ENCODE results near the gene AHDC1. TPM values are rescaled to one million over a fixed set of nuclear protein-coding genes. Genes with fewer than 3 reads are reported as not detected.
A peak's percentile ranks its signal among the peaks of the same experiment; 100 is the strongest.

Gene AHDC1
- total RNA-seq, 1 donor from 2014 or later, result 205 TPM

- Histone ChIP-seq H3K4me3 (peak overlapping the region; percentile 14 to 24), H3K36me3 (no peaks in the 10 kb centered on the region), H3K9me3 (no peaks in the 10 kb centered on the region), H3K27ac (peak overlapping the region; percentile 94 to 96), H3K4me1 (peaks cover 61 to 83% of the 10 kb centered on the region in 2 donors), H3K27me3 (no peaks in the 10 kb centered on the region)
- TF ChIP-seq CTCF (IDR thresholded peaks at IDR 0.05), result no peak
- DNase-seq (ENCODE audit: low spot score in 2 of 2), result peak in 1 of 2 donors; percentile 87
- intact Hi-C loops (cut with DNase I), result no loop called here
These were observed 40.1 kb downstream of the AHDC1 start for GRCh38 chr1:27563591-27564471.

DNA sequence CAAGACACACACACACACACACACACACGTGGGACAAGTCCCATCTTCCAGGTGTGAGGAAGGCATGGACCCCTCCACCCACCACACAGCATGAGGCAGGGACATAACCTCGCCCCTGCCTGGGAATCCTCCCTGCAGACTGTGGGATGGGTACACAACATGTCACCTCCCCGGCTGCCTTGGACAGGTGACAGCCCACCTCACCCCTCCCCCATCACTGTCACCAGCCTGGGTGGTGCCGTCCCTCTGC is 40.7 kb downstream of the AHDC1 start:
- Histone ChIP-seq H3K27ac (peak overlapping the region; percentile 94 to 96), H3K4me1 (peaks cover 60 to 80% of the 10 kb centered on the region in 2 donors), H3K36me3 (peaks cover 3 to 4% of the 10 kb centered on the region in 2 donors), H3K27me3 (no peaks in the 10 kb centered on the region), H3K4me3 (peak overlapping the region in 1 of 2 donors; percentile 24), H3K9me3 (no peaks in the 10 kb centered on the region)
- intact Hi-C loops (cut with DNase I), result no loop called here
- DNase-seq (ENCODE audit: low spot score in 2 of 2), result no peak
- no peak for TF ChIP-seq CTCF (IDR thresholded peaks at IDR 0.05)

DNA sequence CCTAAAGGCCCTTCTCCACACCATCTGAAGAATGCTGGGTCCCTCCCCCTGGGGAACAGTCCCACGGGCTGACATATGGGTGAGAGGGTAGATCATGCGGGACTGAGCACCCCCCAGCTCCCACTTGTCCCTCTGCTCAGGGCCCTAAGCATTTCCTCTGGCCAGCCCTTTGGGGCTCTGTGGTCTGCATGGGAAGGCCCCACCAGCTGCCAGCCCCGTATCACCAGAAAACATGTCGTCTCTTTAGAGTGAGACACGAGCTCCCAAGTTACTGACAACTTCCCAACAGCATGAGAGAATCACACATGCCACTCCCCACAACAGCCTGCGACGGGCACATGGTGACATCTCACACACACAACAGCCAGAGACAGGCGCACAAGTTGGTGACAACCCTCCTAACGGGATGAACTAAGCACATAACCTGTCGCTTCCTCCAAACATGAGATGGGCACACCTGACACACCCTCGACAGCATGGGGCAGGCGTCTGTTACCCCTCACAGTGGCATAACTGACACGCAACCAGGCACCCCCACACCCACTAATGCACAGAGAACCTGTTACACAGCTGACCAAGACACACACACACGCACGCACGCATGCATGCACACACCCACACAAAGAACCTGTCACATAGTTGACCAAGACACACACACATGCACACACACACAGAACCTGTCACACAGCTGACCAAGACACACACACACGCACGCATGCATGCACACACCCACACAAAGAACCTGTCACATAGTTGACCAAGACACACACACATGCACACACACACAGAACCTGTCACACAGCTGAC is 41.2 kb downstream of the AHDC1 start:
- Histone ChIP-seq H3K27ac (peak overlapping the region; percentile 94 to 96), H3K27me3 (no peaks in the 10 kb centered on the region), H3K9me3 (no peaks in the 10 kb centered on the region), H3K36me3 (peaks cover 8 to 10% of the 10 kb centered on the region in 2 donors), H3K4me3 (peak overlapping the region in 1 of 2 donors; percentile 39), H3K4me1 (peaks cover 58 to 79% of the 10 kb centered on the region in 2 donors)
- no peak for TF ChIP-seq CTCF (IDR thresholded peaks at IDR 0.05)
- intact Hi-C loops (cut with DNase I), result no loop called here
- DNase-seq (ENCODE audit: low spot score in 2 of 2), result no peak

- Histone ChIP-seq H3K9me3 (no peaks in the 10 kb centered on the region), H3K4me1 (peaks cover 55 to 77% of the 10 kb centered on the region in 2 donors), H3K27ac (peak overlapping the region; percentile 94 to 96), H3K36me3 (peaks cover 9 to 11% of the 10 kb centered on the region in 2 donors), H3K4me3 (peak overlapping the region; percentile 0 to 39), H3K27me3 (no peaks in the 10 kb centered on the region)
- no peak for DNase-seq (ENCODE audit: low spot score in 2 of 2)
- intact Hi-C loops (cut with DNase I), result no loop called here
- no peak for TF ChIP-seq CTCF (IDR thresholded peaks at IDR 0.05)
These were observed 41.9 kb downstream of the AHDC1 start for GRCh38 chr1:27562021-27562420.

GRCh38 chr1:27561124-27561899 is 42.6 kb downstream of the AHDC1 start:
- Histone ChIP-seq H3K4me1 (peaks cover 56 to 75% of the 10 kb centered on the region in 2 donors), H3K27me3 (no peaks in the 10 kb centered on the region), H3K4me3 (peak overlapping the region; percentile 0 to 39), H3K27ac (peak overlapping the region; percentile 94 to 96), H3K36me3 (peaks cover 9 to 11% of the 10 kb centered on the region in 2 donors), H3K9me3 (no peaks in the 10 kb centered on the region)
- intact Hi-C loops (cut with DNase I), result no loop called here
- TF ChIP-seq CTCF (IDR thresholded peaks at IDR 0.05), result no peak
- no peak for DNase-seq (ENCODE audit: low spot score in 2 of 2)
